Heart right ventricle (tissue), 16 donors: ENCODE measurements around the gene EGR4. TPM values are rescaled to one million over a fixed set of nuclear protein-coding genes. Genes with fewer than 3 reads are reported as not detected.

Source experiments
- ATAC-seq, 8 donors: fragments of 200-7000 bp; cut with Tn5 transposase; one replicate each; pipeline ENCODE4 v1.9.1; 2020; ENCODE audit warnings: mild to moderate bottlenecking in 8 of 8, moderate library complexity in 8 of 8, moderate number of reproducible peaks in 1 of 8
- DNase-seq, 2 donors: peaks; one replicate each; pipeline ENCODE4 v3.0.0-alpha.2; 2020
- H3K27ac ChIP-seq, 10 donors: fragments of 200-600 bp; sonication (generic) in 2 of 10; one replicate each; pipeline versions ENCODE4 v1.5.0 to v1.8.0; 2020 to 2022; ENCODE audit warnings: mild to moderate bottlenecking in 3 of 10
- H3K27me3 ChIP-seq, 7 donors: fragments of 200-600 bp; one replicate each; pipeline ENCODE4 v1.8.0; 2021 to 2022; ENCODE audit warnings: mild to moderate bottlenecking in 2 of 7
- H3K36me3 ChIP-seq, 9 donors: fragments of 200-600 bp; sonication (generic) in 1 of 9; one replicate each; pipeline versions ENCODE4 v1.5.0 to v1.8.0; 2020 to 2022; ENCODE audit warnings: mild to moderate bottlenecking in 2 of 9
- H3K4me1 ChIP-seq, 9 donors: fragments of 200-600 bp; sonication (generic) in 1 of 9; one replicate each; pipeline versions ENCODE4 v1.5.0 to v1.8.0; 2020 to 2022; ENCODE audit warnings: mild to moderate bottlenecking in 4 of 9
- H3K4me3 ChIP-seq, 10 donors: fragments of 200-600 bp; sonication (generic) in 2 of 10; one replicate each; pipeline versions ENCODE4 v1.5.0 to v1.8.0; 2020 to 2022; ENCODE audit warnings: mild to moderate bottlenecking in 7 of 10, moderate library complexity in 2 of 10
- H3K9me3 ChIP-seq, 11 donors: fragments of 200-600 bp in 10 of 11; sonication (generic) in 2 of 11; one replicate each; pipeline versions ENCODE4 v1.5.0 to v1.8.0; 2013 to 2022; ENCODE audit warnings: mild to moderate bottlenecking in 2 of 11, control low read depth in 1 of 11, moderate library complexity in 1 of 11
- CTCF ChIP-seq, 9 donors: fragments of 200-600 bp; sonication (generic) in 2 of 9; IDR thresholded peaks; one replicate each; pipeline versions ENCODE4 v1.5.0 to v1.8.0; 2021 to 2022; ENCODE audit warnings: antibody characterized with exemption in 9 of 9, mild to moderate bottlenecking in 5 of 9, moderate library complexity in 1 of 9
- WGBS, 2 donors: extraction: QIAGEN DNeasy Blood & Tissue Kit; methylation state at CpG; one replicate each; pipeline ENCODE4 v1.1.7; 2013; ENCODE audit warnings: inconsistent platforms in 1 of 2; 5-methylcytosine and 5-hydroxymethylcytosine counted together
- intact Hi-C, 10 donors: fragments of 100-400 bp; cut with DNase I; formaldehyde crosslinking; loops; one replicate each; pipeline versions ENCODE4 v1.11.1 to v1.14.2; 2022
- polyA plus RNA-seq, 2 donors: library from polyadenylated mRNA; stranded (reverse); fragments of 200-250 nt; gene quantifications; one replicate each; pipeline ENCODE4 v1.2.3, GENCODE V29; 2013
- total RNA-seq, 10 donors: library from RNA; stranded (reverse); fragmentation: NEBNext Ultra II Directional in 3 of 10; extraction: Animal tissue kit (Norgen Biotek cat#: 25700) in 3 of 10; gene quantifications; one replicate each; pipeline versions ENCODE4 v1.2.1 to v1.2.4, GENCODE V29; 2021 to 2023
- donor health status: Arrhythmogenic right ventricular cardiomyopathy.
- donor health status: ischemic (EF 13 %, LVEDD 7.1; RV severe dilation, severe dysfunction).
- donor health status: healthy with polysubstance abuse.
- donor health status: DM: no; HTN: yes; CAD: no.
- donor health status: DM: no; HTN: no; CAD: no.
- donor health status: ischemic (EF 25% LVEDD 6.9; RV normal size, moderate dysfunction).
- donor health status: ischemic (EF 25% LVEDD 5.7; RV mildly dilated, moderate dysfunction).
- donor health status: healthy.
- donor health status: DM: yes; HTN: yes; CAD: no.
- donor health status: Ischemic cardiomyopathy.
- donor health status: ischemic (EF 35%, LVEDD 5.7; RV mildly dilated, moderate dysfunction).
- donor health status: nonischemic (EF 11% LVEDD 7.7; RV severe dilation, severe dysfunction).
- donor health status: DM: yes; HTN: yes; CAD: no.
- donor health status: PGD.
- donor health status: ischemic (EF 29% LVEDD 5.4; RV normal size, mild dysfunction).
- donor health status: nonischemic (EF 23%, LVEDD 6.1; RV moderate dilation, normal function).

The EGR4 gene
- total and polyA plus RNA-seq, 12 donors = 0.36 TPM; not detected in 11

GRCh38 chr2:73291093-73291460, 2.3 kb downstream of the EGR4 start:
- TF ChIP-seq CTCF (IDR thresholded peaks at IDR 0.05) = no peak
- ATAC-seq (peak; percentile 39 to 84 (median 75)), DNase-seq (peak; percentile 47 to 51)
- Histone ChIP-seq H3K27ac (no peak overlapping the region), H3K9me3 (peaks cover 0 to 3% (median 0%) of the 10 kb centered on the region in 11 donors), H3K4me1 (peaks cover 4 to 31% (median 19%) of the 10 kb centered on the region in 9 donors), H3K4me3 (peak overlapping the region in 6 of 10 donors; percentile 7 to 35 (median 30)), H3K36me3 (no peaks in the 10 kb centered on the region), H3K27me3 (peaks cover 37 to 100% (median 95%) of the 10 kb centered on the region in 7 donors)
- 4% methylated on average over 34 of the region's 34 CpGs for WGBS, 2 donors
- intact Hi-C loops = no loop called here

DNA sequence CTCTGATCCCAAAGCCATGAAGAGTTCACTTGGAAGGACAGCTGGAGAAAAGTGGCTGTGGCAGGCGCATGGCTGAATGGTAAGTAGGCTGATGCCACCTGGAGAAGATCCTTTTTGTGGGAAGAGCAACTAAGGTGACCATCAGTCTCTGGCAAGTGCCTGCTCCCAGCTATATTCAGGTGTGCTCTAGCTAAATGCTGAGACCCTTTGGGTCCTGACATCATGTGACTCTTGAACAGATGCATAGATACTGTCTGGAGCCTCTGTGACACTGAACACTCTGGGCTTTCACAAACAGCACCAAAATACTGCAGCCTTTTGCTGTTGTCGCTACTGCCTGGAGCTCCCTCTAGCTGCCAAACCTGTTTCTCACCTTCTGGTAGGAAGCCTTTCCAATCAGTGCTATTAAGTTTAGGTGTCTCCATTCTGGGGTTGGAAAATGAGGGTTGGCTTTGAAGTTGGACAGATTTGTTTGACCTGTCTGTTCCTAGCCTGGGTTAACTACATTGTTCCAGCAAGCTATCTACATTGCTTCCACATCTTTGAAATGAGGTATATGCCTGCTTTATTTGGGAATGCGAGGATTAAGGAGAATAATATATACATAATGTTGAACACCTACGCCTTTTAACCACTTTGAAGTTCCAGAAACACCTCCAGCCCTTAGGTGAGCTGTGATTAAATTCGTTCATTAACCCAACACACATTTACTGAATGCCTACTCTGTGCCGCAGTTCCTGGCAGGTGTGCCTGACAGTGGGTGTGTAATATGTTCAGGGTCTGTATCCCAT, 3.1 kb downstream of the EGR4 start:
- Histone ChIP-seq H3K4me3 (no peak overlapping the region), H3K4me1 (peaks cover 4 to 35% (median 20%) of the 10 kb centered on the region in 9 donors), H3K36me3 (no peaks in the 10 kb centered on the region), H3K9me3 (peaks cover 0 to 3% (median 0%) of the 10 kb centered on the region in 11 donors), H3K27me3 (peaks cover 37 to 99% (median 93%) of the 10 kb centered on the region in 7 donors), H3K27ac (no peak overlapping the region)
- intact Hi-C loops = no loop called here
- WGBS, 2 donors = 48 to 52% methylated on average over 6 of the region's 6 CpGs
- ATAC-seq (no peak), DNase-seq (no peak)
- TF ChIP-seq CTCF (IDR thresholded peaks at IDR 0.05) = peak in 6 of 9 donors; percentile 30 to 57 (median 40)

GRCh38 chr2:73289304-73289703, 4.0 kb downstream of the EGR4 start:
- H3K27me3 ChIP-seq = peaks cover 37 to 99% (median 91%) of the 10 kb centered on the region in 7 donors
- TF ChIP-seq CTCF (IDR thresholded peaks at IDR 0.05) = no peak
- intact Hi-C loops = no loop called here

GRCh38 chr2:73286134-73286655, 7.2 kb downstream of the EGR4 start:
- no peak for DNase-seq
- Histone ChIP-seq H3K9me3 (no peaks in the 10 kb centered on the region), H3K4me3 (no peak overlapping the region), H3K4me1 (peaks cover under 1 to 25% (median 18%) of the 10 kb centered on the region in 9 donors), H3K27ac (no peak overlapping the region), H3K36me3 (no peaks in the 10 kb centered on the region), H3K27me3 (peaks cover 9 to 74% (median 61%) of the 10 kb centered on the region in 7 donors)
- intact Hi-C loops = no loop called here
- 89 to 94% methylated on average over 3 of the region's 3 CpGs for WGBS, 2 donors
- no peak for TF ChIP-seq CTCF (IDR thresholded peaks at IDR 0.05)
- ATAC-seq = no peak

More at GRCh38 chr2:73289304-73289703, 4.0 kb downstream of the EGR4 start:
- peaks cover 0 to 3% (median 0%) of the 10 kb centered on the region in 11 donors for H3K9me3 ChIP-seq
- peaks cover 4 to 43% (median 28%) of the 10 kb centered on the region in 9 donors for H3K4me1 ChIP-seq
- ATAC-seq (no peak), DNase-seq (no peak)
- no peak overlapping the region for H3K27ac ChIP-seq
- no peak overlapping the region for H3K4me3 ChIP-seq
- H3K36me3 ChIP-seq = no peaks in the 10 kb centered on the region
